DND-41 (cell line): ENCODE measurements around the gene KRT13.

ENCODE experiments used
- ATAC-seq: fragments of 200-7000 bp; cut with Tn5 transposase; 3 replicates; pipeline ENCODE4 v1.9.1; 2021; ENCODE audit warnings: low read depth; ENCODE audit not compliant: insufficient read depth
- DNase-seq: peaks from one replicate; pipeline ENCODE4 v3.0.0-alpha.2; 2020
- H2AFZ ChIP-seq: 2 replicates; pipeline ENCODE4 v1.6.0; 2012; ENCODE audit warnings: low read depth, low read length
- H3K27ac ChIP-seq: 2 replicates; pipeline ENCODE4 v1.5.1; 2012; ENCODE audit warnings: low read length, inconsistent platforms
- H3K27me3 ChIP-seq: fragments of 200-600 bp; sonication (generic); 2 replicates; pipeline ENCODE4 v1.6.0; 2012; ENCODE audit warnings: low read length, mild to moderate bottlenecking, inconsistent platforms; ENCODE audit not compliant: insufficient read depth, poor library complexity
- H3K36me3 ChIP-seq: 2 replicates; pipeline ENCODE4 v1.5.1; 2012; ENCODE audit warnings: low read length, inconsistent platforms; ENCODE audit not compliant: insufficient read depth
- H3K4me1 ChIP-seq: 2 replicates; pipeline ENCODE4 v1.5.1; 2012; ENCODE audit warnings: mild to moderate bottlenecking, low read length; ENCODE audit not compliant: insufficient read depth
- H3K4me2 ChIP-seq: 2 replicates; pipeline ENCODE4 v1.6.0; 2012; ENCODE audit warnings: mild to moderate bottlenecking, moderate library complexity, low read length, inconsistent platforms; ENCODE audit not compliant: insufficient read depth
- H3K4me3 ChIP-seq, 2 experiments: fragments of 200-600 bp in 1 of 2; shearing (Covaris generic) in 1 of 2; 2 replicates each; pipeline ENCODE4 v1.5.1; 2012 to 2016; ENCODE audit warnings: inconsistent platforms in 2 of 2, low read length in 2 of 2, mild to moderate bottlenecking in 2 of 2, low read depth in 1 of 2, moderate library complexity in 1 of 2
- H3K79me2 ChIP-seq: 2 replicates; pipeline ENCODE4 v1.6.0; 2012; ENCODE audit warnings: low read length, inconsistent platforms; ENCODE audit not compliant: insufficient read depth
- H3K9ac ChIP-seq: 2 replicates; pipeline ENCODE4 v1.6.0; 2012; ENCODE audit warnings: low read depth, mild to moderate bottlenecking, inconsistent platforms, low read length, moderate library complexity
- H3K9me3 ChIP-seq: 2 replicates; pipeline ENCODE4 v1.5.1; 2012; ENCODE audit warnings: low read length, moderate library complexity, mild to moderate bottlenecking, inconsistent platforms; ENCODE audit not compliant: insufficient read depth, severe bottlenecking
- H4K20me1 ChIP-seq: 2 replicates; pipeline ENCODE4 v1.6.0; 2012; ENCODE audit warnings: low read length; ENCODE audit not compliant: insufficient read depth
- EZH2 ChIP-seq: IDR thresholded peaks from 3 replicates; pipeline ENCODE4 v1.6.1; 2012; ENCODE audit warnings: borderline replicate concordance, low read depth, mild to moderate bottlenecking, moderate library complexity, low read length, inconsistent platforms; ENCODE audit not compliant: severe bottlenecking
- TF ChIP-seq, protein P1 (sequence below): IDR thresholded peaks from 2 replicates; pipeline ENCODE4 v1.5.1; 2012; ENCODE audit warnings: borderline replicate concordance, low read length, moderate library complexity, mild to moderate bottlenecking; ENCODE audit not compliant: poor library complexity, severe bottlenecking; ENCODE audit errors: extremely low read depth

The KRT13 gene

DNA sequence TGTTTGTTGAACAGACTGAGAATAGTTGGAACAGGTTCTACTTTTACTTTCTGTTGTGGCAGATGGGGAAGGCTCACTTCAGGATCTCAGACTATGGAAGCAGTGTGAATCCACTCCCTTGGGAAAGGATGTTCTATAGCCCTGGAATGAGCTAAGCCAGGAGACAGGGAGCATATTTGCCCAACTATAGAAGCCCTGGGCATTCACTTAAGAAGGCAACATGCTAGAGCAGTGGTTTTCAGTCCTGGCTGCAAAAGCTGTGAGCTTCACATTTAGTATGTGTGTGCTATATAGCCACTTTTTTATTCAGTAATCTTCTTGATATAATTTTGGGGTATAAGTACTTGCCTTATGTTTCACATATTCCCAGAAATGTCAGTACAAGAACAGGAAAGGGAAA, 37.1 kb downstream of the KRT13 start:
- no peaks in the 10 kb centered on the region for H3K9me3 ChIP-seq
- no peak for TF ChIP-seq EZH2
- TF ChIP-seq, protein P1, sequence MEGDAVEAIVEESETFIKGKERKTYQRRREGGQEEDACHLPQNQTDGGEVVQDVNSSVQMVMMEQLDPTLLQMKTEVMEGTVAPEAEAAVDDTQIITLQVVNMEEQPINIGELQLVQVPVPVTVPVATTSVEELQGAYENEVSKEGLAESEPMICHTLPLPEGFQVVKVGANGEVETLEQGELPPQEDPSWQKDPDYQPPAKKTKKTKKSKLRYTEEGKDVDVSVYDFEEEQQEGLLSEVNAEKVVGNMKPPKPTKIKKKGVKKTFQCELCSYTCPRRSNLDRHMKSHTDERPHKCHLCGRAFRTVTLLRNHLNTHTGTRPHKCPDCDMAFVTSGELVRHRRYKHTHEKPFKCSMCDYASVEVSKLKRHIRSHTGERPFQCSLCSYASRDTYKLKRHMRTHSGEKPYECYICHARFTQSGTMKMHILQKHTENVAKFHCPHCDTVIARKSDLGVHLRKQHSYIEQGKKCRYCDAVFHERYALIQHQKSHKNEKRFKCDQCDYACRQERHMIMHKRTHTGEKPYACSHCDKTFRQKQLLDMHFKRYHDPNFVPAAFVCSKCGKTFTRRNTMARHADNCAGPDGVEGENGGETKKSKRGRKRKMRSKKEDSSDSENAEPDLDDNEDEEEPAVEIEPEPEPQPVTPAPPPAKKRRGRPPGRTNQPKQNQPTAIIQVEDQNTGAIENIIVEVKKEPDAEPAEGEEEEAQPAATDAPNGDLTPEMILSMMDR: no peak
- no peak overlapping the region for H3K4me3 ChIP-seq
- H2AFZ ChIP-seq: no peak overlapping the region
- no peak for DNase-seq
- no peak overlapping the region for H3K4me2 ChIP-seq
- no peaks in the 10 kb centered on the region for H4K20me1 ChIP-seq
- H3K36me3 ChIP-seq: no peaks in the 10 kb centered on the region
- H3K27me3 ChIP-seq: no peaks in the 10 kb centered on the region
- H3K27ac ChIP-seq: no peak overlapping the region
- no peaks in the 10 kb centered on the region for H3K4me1 ChIP-seq
- no peak overlapping the region for H3K9ac ChIP-seq
- H3K79me2 ChIP-seq: no peaks in the 10 kb centered on the region
- no peak for ATAC-seq

DNA sequence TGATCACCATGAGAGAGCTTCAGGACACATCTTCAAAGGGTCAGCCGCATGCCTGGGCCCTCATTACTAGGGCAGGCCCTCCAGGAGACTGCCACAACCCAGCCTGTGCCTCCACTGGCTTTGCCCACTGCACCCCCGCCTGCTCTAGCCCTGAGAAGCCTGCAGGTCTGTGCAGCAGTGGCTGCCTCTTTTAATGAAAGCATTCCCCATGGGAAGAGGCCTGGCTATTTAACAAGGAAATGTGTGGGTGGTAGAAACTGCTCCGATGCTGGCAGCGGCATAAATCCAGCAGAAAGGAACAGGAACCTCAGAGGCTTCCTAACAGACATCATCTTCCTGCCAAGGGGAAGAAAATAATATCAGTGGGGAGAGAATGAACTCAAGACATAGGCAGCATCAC, 37.9 kb downstream of the KRT13 start:
- H2AFZ ChIP-seq: no peak overlapping the region
- H3K9me3 ChIP-seq: no peaks in the 10 kb centered on the region
- H3K4me2 ChIP-seq: no peak overlapping the region
- no peak for TF ChIP-seq EZH2
- TF ChIP-seq, protein P1: no peak
- no peaks in the 10 kb centered on the region for H3K27me3 ChIP-seq
- H3K9ac ChIP-seq: no peak overlapping the region
- H3K4me3 ChIP-seq: no peak overlapping the region
- no peaks in the 10 kb centered on the region for H3K36me3 ChIP-seq
- ATAC-seq (no peak), DNase-seq (no peak)
- no peaks in the 10 kb centered on the region for H4K20me1 ChIP-seq
- H3K79me2 ChIP-seq: no peaks in the 10 kb centered on the region
- H3K4me1 ChIP-seq: no peaks in the 10 kb centered on the region
- H3K27ac ChIP-seq: no peak overlapping the region

DNA sequence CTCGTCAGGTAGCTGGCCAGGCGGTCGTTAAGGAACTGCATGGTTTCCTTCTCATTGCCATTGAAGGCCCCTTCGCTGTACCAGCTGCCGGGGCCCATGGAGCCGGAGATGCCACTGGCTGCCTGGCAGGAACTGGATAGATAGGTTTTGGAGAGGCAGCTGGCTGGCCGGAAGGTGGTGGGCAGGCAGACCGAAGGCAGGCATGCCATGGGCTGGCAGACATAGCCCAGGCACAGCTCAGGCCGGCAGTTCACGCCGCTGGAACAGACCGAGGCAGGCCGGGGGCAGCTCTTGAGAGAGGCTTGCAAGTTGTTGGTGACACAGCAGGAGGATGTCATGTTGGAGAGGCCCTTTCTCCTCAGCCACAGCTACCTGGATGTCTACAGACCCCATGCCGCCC, 38.4 kb downstream of the KRT13 start, which contains the start of gene KRT32:
KRT32 (minus strand) TSS at position 399 of the 400 bp plus-strand sequence; CDS start at position 338, 61 bp downstream.
- TF ChIP-seq, protein P1: no peak
- TF ChIP-seq EZH2: no peak
- Histone ChIP-seq H3K9me3 (no peaks in the 10 kb centered on the region), H3K4me2 (no peak within 1 kb of the TSS), H4K20me1 (no peaks in the 10 kb centered on the region), H3K4me1 (no peaks in the 10 kb centered on the region), H3K4me3 (no peak within 1 kb of the TSS), H3K9ac (no peak within 1 kb of the TSS), H3K36me3 (no peaks in the 10 kb centered on the region), H3K27me3 (no peaks in the 10 kb centered on the region), H3K79me2 (no peaks in the 10 kb centered on the region), H3K27ac (no peak within 1 kb of the TSS), H2AFZ (no peak within 1 kb of the TSS)
- no peak for DNase-seq
- no peak for ATAC-seq

DNA sequence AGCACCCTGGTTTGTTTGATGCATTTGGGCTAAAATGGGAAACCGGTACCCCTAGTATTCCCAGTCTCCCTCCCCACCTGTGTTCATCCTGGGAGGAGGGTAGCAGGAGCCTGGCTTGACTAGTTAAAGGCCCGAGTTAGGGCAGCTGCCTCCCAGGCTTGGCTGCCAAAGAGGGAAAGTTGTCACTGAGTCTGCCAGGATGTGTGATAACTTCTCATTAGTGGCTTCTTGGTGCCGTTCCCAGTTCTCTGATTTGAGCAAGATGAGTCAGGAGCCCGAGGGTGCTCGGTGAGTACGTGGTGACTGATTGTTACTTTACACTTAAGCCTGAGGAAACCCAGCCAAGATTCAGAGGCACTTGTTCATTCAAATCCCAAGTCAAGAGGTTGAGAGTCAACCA, 40.7 kb downstream of the KRT13 start:
- Histone ChIP-seq H3K4me3 (no peak overlapping the region), H3K4me2 (no peak overlapping the region), H3K36me3 (no peaks in the 10 kb centered on the region), H3K9me3 (no peaks in the 10 kb centered on the region), H2AFZ (no peak overlapping the region), H4K20me1 (no peaks in the 10 kb centered on the region), H3K79me2 (no peaks in the 10 kb centered on the region), H3K9ac (no peak overlapping the region), H3K27me3 (no peaks in the 10 kb centered on the region), H3K27ac (no peak overlapping the region), H3K4me1 (no peaks in the 10 kb centered on the region)
- no peak for TF ChIP-seq EZH2
- TF ChIP-seq, protein P1: no peak
- ATAC-seq (no peak), DNase-seq (no peak)
